GM19240 (cell line): Measurements from ENCODE around the gene ASB6.
"Not testable (repeated sequence)": the region's sequence is repeated elsewhere in the genome, so short reads cannot be mapped to it uniquely, and the experiment has no call there.

ENCODE experiments used
- DNase-seq: peaks from one replicate; pipeline ENCODE4 v3.0.0; 2011; ENCODE audit warnings: low spot score; ENCODE audit not compliant: insufficient read length

The ASB6 gene

DNA sequence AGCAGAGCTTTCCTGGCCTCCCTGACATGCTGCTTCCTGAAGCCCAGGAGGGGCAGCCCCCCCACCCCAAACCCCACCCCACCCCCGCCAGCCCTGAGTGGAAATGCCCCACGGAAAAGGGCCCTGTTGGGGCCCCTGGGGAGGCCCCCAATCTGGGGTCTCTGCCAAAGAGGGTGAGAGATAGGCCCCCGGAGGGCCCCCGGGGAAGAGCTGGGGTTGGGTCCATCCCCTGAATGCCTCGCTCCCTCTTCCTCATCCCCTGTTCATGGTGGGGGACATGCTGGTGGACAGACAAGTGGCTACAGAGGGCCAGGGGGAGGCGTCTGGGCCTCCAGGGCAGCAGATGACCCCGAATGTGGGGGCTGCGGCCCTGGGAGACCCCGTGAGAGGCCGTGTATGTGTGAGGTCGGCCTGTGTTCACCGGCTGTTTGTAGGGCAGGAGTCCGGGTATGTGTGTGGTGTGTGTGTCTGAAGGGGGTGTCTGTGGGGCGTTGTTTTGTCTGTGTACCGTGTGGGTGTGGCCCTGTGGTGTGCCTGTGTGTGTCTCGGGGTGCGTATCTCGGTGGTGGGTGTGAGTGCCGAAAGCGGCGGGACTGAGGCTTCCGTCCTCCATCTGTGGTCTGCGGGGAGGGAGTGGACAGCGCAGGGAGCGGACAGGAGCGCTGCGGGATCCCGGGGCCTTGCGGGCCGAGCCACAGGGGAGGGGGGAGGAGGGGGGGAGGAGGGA, 32.3 kb downstream of the ASB6 start:
- no peak for DNase-seq

DNA sequence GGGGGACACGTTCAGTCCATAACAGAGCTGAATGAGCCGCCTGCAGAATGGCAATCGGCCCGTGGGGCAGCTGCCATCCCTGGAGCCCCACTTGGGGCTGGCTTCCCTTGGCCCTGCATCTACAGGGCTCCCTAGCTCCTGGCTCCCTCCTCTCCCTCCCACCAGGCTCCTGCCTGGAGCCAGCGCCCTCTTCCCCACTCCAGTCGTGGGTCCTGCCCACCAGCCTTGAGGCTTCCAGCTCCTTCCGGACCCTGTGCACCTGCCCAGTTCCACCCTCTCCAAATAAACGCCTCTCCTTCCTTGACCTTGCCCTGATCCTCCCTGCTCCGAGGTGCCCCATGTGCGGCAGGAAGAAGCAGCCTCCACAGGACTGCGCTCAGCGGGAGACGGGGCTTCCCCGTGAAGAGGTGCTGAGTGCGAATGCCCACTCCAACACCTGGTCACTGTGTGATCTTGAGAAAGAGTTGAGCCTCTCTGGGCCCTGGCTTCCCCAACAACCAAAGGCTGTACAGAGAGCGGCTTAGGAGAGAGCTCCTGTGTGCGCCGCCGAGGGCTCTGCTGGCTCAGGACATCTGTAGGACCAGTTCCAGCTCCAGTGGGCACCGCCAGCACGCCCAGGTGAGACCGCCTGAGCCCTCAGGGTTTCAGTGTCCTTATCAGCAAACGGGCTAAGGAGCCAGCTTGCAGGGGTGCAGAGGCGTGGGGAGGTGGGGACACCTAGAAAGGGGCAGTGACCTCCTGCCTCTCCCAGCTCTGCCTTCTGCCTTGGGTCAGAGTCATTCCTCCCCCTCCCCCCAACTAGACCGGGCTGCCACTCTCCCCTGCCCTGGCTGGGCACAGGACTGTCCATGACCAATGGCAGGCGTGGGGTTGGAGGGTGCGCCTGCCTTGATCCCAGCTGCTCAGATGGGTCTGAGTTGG, 33.1 kb downstream of the ASB6 start:
- no peak for DNase-seq

DNA sequence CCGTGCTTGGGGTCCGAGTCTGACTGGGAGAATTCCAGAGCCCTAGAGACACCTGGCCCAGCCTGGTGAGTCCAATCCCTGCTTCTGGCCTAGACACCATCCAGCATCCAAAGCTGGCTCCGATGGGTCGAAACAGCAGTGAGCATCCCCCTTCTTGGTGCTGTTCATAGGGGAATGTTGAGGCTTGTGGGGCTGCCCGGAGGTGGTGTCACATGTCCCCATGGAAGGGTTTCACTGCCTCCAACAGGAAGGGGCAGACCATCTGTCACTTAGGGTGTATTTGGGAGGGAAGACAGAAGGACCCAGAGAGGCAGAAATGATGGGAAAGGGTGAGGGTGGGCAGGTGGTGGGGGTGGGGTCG, 34.9 kb downstream of the ASB6 start:
- DNase-seq = no peak

DNA sequence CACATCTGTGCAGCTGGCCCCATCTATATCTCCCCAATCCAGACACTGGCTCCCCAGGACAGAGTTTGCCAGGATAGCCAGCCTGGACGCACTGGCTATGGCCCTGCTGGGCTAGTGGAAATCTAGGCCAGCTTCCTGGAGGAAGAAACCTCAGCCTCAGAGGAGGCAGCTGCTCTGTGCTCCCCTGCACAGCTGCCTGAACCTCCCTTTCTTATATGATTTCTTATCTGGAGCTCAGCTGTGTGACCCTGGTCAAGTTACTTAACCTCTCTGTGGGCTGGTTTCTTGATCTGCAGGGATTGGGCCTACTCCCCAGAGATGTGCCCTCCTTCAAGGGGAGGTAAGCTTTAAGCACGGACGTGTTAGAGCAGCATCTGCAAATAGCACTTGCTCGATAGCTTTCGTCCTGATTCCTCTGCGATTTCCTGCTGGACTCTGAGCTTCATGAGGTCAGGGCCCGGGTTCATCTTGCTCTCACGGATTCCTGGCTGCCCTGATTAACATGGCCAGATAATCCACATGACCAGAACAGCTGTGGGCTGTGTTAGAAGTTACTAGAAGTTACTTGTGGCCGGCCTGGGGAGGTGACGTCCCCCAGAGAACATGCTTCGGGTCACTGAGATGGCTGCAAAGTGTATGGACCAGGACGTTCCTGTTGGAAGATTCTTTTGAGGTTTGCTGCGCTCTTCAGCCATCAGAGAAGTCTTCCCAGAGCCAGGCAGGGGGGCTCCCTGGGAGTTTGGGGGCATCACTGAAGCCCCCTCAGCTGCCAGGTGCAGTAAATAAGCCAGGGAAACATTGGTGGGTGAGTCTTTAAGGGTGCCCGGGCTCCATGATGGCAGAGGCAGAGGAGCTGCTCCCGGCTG, 35.6 kb downstream of the ASB6 start:
- no peak for DNase-seq

DNA sequence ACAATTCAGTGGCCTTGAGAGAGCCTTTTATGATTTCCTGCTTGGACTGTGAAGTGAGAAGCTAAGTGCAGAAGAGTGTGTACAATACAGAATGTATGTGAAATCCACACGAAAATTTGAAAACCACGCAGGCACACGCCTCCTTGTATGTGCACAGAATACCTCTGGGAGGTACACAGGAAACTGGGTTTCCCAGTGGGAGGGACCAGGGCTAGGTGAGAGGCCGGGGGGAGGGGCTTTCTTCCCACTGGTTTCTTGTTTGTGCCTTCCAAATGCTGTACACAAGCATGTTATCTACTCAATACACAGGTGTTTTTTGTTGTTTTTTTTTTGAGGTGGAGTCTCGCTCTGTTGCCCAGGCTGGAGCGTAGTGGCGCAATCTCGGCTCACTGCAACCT, 37.2 kb downstream of the ASB6 start:
- no peak for DNase-seq

DNA sequence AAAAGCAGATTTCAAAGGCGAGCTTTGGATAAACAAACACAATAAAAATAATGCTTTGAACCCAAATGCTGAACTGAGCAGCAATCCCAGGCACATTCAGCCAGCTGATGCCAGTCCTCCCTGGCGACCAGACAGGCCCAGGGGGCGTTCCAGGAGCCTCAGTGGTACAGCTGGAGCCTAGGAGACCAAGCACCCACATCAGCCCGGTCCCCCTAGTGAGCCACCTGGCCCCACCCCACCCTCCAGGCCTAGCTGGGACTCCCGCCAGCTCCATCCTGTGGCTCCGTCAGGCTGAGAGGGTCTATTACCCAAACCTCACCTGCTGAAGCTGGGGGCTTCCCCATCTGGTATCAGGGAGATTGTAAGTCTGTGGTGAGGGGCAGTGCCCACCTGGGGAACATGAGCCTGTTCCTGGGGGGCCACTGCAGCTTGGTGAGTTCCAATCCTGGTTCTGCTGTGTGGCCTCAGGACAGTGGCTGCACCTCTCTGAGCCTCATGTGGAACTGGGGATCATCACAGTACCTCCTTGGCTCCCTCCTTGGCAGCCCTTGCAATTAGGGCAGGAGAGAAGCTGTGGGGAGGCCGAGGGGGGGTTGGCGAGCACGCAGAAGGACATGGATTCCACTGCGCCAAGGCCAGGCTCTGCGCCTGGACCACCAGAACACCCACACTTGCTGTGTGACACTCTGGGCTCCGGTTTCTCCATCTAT, 37.7 kb downstream of the ASB6 start:
- no peak for DNase-seq

DNA sequence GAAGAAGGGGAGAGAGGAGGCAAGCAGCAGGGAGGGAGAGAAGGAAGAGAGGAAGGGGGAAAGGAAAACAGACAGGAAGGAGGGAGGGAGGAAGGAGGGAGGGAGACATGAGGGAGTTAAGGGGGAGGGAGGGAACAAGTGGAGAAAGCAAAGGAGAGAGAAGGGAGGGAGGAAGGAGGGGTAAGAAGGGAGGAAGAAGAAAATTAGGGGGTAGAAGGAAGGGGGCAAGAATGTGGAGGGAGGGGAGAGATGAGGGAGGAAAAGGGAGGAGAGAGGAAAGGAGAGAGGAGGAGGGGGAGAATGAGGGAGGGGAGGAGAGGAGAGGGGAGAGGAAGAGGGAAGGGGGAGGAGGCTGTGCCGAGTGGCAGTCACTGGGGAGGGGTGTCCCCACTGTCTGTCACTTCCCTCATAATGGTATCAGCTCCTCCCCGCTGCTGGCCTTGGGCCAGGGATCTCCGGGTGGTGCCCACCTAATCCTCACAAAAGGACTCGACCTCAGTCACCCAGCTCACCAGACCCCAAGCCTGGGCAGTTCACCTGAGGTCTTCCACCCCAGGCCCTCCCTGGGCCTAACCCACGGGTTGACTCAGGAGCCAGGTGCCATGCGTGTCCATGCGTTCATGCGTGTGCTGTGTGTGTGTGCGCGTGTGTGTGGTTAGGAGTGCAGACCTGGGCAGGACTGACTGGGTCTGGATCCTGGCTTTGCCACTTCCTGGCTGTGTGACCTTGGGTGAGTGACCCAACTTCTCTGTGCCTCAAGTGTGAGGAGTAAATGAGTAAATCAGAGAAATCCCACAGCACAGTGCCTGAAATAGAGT, 39.1 kb downstream of the ASB6 start:
- no peak for DNase-seq

DNA sequence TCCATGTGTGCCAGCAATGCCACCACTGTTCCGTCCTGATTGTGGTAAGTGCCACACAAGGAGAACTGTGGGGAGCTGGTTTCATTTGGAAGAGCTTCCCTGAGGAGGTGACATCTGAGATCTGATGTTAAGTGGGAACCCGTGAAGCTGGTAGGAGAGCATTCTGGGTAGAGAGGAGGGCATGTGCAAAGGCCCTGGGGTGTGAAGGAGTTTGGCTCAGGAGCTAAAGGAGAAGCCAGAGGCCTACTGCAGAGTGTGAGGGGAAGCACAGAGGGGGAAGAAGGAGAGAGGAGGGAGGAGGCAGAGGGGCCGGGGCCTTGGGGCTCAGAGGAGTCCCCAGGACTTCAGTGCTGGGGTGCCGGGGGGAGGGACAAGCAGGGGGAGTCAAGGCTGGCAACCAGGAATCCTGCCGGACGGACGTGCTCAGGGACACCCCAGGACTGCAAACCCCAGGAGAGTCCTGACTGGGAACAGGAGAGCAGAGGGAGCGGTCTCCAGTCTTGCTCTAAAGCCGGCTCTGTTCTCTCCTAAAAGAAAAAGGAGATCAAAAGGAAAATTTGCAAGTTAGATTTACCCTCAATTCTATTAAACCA, 40.8 kb downstream of the ASB6 start:
- no peak for DNase-seq

DNA sequence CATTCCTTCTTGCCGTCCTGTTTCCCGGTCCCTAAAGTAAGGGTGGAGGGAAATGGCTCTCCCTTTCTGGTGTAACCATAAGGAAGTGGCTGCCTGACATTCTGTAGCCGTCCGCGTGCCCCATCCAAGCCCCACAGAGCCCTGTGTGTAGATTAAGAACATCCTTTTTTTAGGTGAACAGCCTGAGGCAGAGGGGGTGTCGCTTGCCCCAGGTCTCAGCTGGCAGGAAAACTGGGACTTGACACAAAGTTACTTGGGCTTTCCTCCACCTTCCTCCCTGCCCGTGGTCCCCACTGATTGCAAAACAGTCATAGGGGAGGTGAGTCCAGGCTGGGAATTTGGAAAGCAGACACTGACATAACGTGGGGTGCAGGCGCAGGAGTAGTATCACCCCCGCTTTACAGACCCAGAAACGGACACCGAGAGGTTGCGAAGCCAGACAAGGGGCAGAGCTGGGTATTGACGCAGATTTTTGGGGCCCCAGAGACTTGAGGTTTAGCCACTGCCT, 43.8 kb downstream of the ASB6 start:
- DNase-seq = no peak

DNA sequence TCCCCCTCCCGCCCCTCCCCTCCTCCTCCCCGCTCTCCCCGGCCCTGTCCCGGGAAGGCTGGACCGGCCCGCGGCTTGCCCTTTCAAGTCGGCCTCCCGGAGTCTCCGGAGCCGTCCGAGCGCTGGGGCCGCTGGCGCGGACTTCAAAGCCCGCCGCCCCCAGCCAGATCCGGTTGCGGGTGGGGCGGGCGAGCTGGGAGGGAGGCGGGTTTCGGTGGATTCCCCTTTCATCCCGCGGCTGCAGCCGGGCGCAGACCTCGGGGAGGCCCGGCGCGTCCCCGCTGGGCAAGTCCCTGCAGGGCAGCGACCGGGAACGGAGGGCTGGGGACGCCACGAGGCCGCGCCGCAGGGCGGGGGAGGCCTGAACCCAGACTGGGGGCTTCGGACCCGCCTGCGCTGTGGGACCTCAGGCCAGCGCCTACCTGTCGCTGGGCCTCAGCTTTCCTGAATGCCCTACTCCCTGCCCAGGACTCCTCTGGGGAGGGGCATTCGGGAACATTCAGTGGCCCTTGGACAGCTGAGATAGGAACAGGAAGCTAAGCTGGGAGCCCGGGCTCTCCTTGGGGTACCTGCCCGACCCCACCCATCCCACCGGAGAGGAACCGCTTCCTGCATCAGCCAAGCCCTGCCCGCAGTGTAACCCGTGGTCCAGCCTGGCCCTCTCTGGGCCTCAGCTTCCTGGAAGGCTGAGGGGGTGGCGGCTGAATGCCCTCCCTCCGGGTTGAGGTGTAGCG, 44.4 kb downstream of the ASB6 start:
- DNase-seq = no peak

DNA sequence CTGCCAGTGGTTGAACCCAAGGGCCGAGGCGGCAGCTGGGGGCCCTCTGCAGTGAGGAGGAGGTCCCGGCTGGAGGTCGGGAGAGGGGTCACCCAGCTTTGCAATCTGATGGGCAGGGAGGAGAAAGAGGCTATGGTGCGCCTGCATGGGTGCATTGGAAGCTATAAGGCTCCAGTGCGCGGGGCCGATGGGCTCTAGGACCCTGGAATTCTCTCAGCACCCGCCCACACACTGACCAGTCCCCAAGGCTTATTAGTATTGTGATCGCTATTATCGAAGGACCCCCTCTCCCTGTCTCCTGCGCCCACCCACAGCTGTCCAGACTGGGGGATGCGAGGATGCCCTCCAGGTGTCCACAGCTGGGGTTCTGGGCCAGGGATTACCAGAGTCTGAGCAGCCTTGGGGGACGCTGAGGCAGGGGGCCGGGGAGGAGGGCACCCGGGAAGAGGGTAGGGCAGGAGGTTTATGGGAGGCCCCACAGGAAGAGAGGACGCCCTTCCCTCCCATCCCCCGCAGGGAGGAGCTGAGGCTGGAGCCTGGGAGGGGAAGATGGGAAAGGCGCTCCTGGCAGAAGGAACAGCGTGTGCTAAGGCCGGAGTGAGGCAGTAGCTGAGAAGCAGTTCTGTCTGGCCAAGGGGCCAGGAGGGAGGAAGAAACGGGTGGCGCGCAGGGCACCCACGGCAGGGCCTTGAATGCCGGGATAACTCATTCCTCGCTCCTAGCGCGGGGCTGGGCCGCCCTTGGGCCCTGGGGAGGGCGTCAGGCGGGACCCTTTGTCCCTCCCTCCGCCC, 45.2 kb downstream of the ASB6 start:
- no peak for DNase-seq

DNA sequence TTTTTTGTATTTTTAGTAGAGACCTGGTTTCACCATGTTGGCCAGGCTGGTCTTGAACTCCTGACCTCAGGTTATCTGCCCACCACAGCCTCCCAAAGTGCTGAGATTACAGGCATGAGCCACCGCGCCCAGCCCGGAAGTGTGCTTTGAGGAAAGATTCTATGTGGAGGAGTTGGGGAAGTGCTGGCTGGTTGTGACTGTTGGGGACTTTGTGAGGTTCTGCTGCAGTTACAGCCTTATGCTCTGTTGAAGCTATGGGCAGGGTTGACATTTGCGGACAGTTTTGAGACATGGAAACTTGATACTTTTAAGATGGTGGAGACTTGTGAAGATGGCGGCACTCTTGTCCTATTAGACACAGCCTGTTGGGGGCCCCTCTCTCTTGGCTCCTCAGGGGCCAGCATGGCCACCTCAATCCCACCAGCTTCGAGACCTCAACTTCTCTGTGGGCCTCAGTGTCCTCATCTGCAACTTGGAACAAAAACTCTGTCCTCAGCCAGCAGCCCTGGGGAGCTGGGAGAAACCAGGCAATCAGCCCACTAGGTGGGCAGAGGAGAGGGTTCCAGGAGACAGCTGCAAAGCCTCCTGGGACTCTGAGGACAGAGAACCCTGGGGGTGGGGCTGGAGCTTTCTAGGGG, 45.9 kb downstream of the ASB6 start:
- no peak for DNase-seq

DNA sequence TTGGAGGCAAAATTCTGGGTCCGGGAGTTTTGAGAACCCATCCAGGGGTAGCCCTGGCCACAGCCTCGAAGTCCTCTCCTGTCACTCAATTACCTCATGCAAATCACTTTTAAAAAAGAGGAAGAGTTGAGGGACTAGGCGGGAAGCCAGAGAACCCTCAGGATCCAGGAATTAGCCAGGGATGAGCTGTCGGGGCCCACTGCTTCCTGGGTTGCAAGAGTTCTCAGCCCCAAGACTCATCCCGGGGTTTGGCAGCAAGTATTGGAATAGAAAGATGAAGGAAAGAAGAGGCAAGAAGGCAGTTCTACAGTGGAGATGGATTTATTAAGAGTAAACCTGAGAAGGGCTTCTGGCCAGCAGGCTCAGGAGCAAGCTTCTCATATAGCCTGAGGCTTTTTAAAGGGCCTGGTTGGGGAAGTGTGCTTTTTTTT, 46.6 kb downstream of the ASB6 start:
- no peak for DNase-seq

DNA sequence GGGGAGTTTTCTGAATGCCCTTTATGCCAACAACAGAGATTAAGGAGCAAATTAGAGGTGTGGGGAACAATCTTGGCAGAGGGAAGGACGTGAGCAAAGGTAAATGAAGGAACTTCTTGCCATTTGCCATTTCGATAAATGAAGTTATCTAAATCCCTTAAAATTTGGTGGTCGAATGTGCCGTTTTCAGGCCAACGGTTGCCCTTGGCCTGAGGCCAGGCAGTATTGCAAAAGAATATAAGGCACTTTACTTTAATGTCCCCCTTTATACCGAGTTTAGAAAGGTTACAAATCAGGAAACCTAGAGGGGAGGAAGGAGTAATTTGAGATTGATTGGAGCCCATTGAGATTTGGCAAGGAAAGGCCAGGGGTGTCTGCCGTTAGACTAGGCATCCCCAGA, 47.3 kb downstream of the ASB6 start:
- no peak for DNase-seq

DNA sequence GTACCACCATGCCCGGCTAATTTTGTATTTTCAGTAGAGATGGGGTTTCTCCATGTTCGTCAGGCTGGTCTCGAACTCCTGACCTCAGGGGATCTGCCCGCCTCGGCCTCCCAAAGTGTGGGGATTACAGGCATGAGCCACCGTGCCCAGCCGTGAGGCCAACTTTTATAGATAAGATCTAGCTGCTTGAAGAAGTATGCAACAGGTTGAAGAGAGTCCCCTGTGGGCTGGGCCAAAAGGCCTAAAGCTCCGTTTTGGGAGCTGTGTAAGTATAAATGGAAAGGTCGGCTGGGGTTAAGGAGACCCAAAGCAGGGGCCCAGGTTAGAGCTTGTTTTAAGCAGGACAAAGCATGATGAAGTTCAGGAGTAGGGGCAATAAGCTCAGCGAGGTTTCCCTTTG, 49.2 kb downstream of the ASB6 start:
- DNase-seq = not testable (repeated sequence)

DNA sequence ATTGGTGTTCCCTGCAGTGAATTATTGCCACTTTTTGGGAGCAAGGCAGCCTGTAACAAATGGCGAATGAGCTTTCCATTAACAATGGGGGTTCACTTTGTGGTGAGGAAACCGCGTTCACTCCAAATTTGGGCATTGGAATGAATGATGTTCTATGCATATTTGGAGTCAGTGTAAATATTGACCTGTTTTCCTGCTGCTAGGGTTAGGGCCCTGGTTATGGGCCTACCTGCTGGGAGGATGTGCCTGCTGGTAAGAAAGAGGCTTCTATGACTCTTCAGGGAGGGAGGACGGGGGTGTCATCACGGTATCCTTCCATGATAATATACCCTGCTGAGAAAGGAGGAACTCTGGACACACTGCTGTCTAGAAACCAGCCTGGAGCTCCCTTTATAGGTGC, 50.0 kb downstream of the ASB6 start:
- DNase-seq = no peak

DNA sequence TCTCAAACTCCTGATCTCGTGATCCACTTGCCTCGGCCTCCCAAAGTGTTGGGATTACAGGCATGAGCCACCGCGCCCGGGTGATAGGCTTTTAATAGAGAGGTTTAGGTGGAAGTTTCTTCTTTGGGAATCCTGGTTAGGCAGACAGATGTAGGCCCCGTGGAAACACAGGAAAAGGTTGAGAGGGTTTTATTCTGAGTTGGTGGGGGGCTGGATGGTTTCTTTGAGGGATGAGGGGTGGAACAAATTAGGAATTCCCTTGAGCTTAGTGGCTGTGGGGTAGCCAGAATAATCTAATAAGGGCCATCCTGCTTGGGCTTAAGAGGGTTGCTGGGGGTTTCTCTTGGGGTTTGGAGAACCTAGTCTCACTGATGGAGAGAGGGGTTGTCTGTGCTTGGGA, 51.5 kb downstream of the ASB6 start:
- no peak for DNase-seq
